Vagina (tissue), 2 donors: Measurements from ENCODE around the gene PCDHGA4.

Experiments
- POLR2A ChIP-seq, 2 donors: fragments of 450-650 bp; IDR thresholded peaks; one replicate each; pipeline ENCODE4 v1.6.1; 2017; ENCODE audit warnings: antibody characterized with exemption in 2 of 2, mild to moderate bottlenecking in 2 of 2, moderate library complexity in 2 of 2
- POLR2AphosphoS5 ChIP-seq, 2 donors: sonication (generic); formaldehyde crosslinking; IDR thresholded peaks; one replicate each; pipeline ENCODE4 v1.9.0; 2017; ENCODE audit warnings: antibody characterized with exemption in 2 of 2, mild to moderate bottlenecking in 2 of 2, low read depth in 1 of 2; ENCODE audit not compliant: insufficient read depth in 1 of 2
- TF ChIP-seq, protein P1 (sequence below), 3 experiments: fragments of 450-650 bp in 2 of 3; fragments of 200-600 bp in 1 of 3; sonication (generic) in 1 of 3; IDR thresholded peaks; one replicate each; pipeline ENCODE4 v1.5.1; 2017 to 2019; ENCODE audit warnings: antibody characterized with exemption in 3 of 3, mild to moderate bottlenecking in 2 of 3, moderate library complexity in 2 of 3

GRCh38 chr5:141320225-141321169, 34.3 kb upstream of the PCDHGA4 start, which contains the start of gene TAF7:
- TF ChIP-seq, protein P1, sequence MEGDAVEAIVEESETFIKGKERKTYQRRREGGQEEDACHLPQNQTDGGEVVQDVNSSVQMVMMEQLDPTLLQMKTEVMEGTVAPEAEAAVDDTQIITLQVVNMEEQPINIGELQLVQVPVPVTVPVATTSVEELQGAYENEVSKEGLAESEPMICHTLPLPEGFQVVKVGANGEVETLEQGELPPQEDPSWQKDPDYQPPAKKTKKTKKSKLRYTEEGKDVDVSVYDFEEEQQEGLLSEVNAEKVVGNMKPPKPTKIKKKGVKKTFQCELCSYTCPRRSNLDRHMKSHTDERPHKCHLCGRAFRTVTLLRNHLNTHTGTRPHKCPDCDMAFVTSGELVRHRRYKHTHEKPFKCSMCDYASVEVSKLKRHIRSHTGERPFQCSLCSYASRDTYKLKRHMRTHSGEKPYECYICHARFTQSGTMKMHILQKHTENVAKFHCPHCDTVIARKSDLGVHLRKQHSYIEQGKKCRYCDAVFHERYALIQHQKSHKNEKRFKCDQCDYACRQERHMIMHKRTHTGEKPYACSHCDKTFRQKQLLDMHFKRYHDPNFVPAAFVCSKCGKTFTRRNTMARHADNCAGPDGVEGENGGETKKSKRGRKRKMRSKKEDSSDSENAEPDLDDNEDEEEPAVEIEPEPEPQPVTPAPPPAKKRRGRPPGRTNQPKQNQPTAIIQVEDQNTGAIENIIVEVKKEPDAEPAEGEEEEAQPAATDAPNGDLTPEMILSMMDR (IDR thresholded peaks at IDR 0.05): peak; percentile 28 to 61 (median 35)
- TF ChIP-seq POLR2A (IDR thresholded peaks at IDR 0.05) (peak in 1 of 2 donors; percentile 91), POLR2AphosphoS5 (IDR thresholded peaks at IDR 0.05; ENCODE audit: insufficient read depth in 1 of 2, low read depth in 1 of 2) (peak; percentile 91 to 99)
